ENCODE data around the gene PIR.

DNA sequence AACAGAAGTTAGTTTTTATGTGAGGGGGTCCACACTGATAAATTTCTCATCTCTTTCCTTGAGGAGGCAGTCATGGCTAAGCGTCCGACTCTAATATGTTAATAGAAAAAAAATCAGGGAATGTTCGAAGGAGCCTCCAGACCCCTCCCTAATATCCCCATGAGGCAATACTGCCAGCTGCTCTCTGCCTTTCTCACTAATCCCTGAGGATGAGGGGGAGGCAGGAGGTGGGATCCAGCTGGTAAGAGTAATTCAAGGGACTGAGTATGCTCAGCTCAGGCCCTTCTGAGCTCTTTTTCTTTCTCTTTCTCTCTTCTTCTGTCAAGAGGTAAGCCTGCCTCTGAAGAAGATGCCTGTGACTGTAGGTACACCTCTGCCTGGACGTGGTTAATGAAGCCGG is 51.7 kb downstream of the PIR start:
- TF ChIP-seq, protein P1, sequence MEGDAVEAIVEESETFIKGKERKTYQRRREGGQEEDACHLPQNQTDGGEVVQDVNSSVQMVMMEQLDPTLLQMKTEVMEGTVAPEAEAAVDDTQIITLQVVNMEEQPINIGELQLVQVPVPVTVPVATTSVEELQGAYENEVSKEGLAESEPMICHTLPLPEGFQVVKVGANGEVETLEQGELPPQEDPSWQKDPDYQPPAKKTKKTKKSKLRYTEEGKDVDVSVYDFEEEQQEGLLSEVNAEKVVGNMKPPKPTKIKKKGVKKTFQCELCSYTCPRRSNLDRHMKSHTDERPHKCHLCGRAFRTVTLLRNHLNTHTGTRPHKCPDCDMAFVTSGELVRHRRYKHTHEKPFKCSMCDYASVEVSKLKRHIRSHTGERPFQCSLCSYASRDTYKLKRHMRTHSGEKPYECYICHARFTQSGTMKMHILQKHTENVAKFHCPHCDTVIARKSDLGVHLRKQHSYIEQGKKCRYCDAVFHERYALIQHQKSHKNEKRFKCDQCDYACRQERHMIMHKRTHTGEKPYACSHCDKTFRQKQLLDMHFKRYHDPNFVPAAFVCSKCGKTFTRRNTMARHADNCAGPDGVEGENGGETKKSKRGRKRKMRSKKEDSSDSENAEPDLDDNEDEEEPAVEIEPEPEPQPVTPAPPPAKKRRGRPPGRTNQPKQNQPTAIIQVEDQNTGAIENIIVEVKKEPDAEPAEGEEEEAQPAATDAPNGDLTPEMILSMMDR (IDR thresholded peaks at IDR 0.05): no peak
- TF ChIP-seq POLR2AphosphoS5 (IDR thresholded peaks at IDR 0.05; ENCODE audit: low read depth, low read length) (no peak), SIN3A (IDR thresholded peaks at IDR 0.05; ENCODE audit: borderline replicate concordance, insufficient read depth, low read depth, low read length) (no peak)

Measured in Panc1 (cell line).